HG03521 (cell line): ENCODE results near the gene TXNDC11.

Experiments
- ATAC-seq: cut with Tn5 transposase; IDR thresholded peaks from one replicate; pipeline ENCODE4 v1.9.1; 2021; ENCODE audit warnings: mild to moderate bottlenecking, moderate library complexity; ENCODE audit not compliant: unreplicated experiment

Gene TXNDC11

GRCh38 chr16:11675561-11676511 is 66.8 kb downstream of the TXNDC11 start:
- ATAC-seq, result no peak

- ATAC-seq, result no peak
Observed at GRCh38 chr16:11674818-11675560, 67.7 kb downstream of the TXNDC11 start.

- no peak for ATAC-seq
Observed at GRCh38 chr16:11674001-11674817, 68.4 kb downstream of the TXNDC11 start.

GRCh38 chr16:11673091-11674000 is 69.3 kb downstream of the TXNDC11 start:
- ATAC-seq, result no peak

- ATAC-seq, result no peak
Observed at GRCh38 chr16:11672206-11673090, 70.2 kb downstream of the TXNDC11 start.

GRCh38 chr16:11671676-11672075 is 71.0 kb downstream of the TXNDC11 start:
- ATAC-seq, result no peak

GRCh38 chr16:11671271-11671670 is 71.4 kb downstream of the TXNDC11 start:
- ATAC-seq, result no peak

GRCh38 chr16:11670171-11671131 is 72.2 kb downstream of the TXNDC11 start:
- no peak for ATAC-seq

- ATAC-seq, result no peak
Observed at GRCh38 chr16:11669380-11670146, 73.1 kb downstream of the TXNDC11 start.

GRCh38 chr16:11668623-11669379 is 73.9 kb downstream of the TXNDC11 start:
- ATAC-seq, result no peak

- peak; percentile 69 for ATAC-seq
Observed at GRCh38 chr16:11667824-11668622, 74.6 kb downstream of the TXNDC11 start, which contains the start of gene SNN. Gene SNN (plus strand): TSS chr16:11668455. CDS start chr16:11676060, 7,605 bp downstream.

- ATAC-seq, result no peak
Observed at GRCh38 chr16:11667221-11667823, 75.3 kb downstream of the TXNDC11 start.

GRCh38 chr16:11666103-11667055 is 76.3 kb downstream of the TXNDC11 start:
- no peak for ATAC-seq

- ATAC-seq, result no peak
Observed at GRCh38 chr16:11665071-11665491, 77.6 kb downstream of the TXNDC11 start.
